Peyer's patch (tissue), 4 donors: ENCODE results near the gene GFY. TPM values are rescaled to one million over a fixed set of nuclear protein-coding genes. Genes with fewer than 3 reads are reported as not detected.

Source experiments
- DNase-seq, 3 donors: peaks; one replicate each; pipeline ENCODE4 v3.0.0-alpha.2; 2017 to 2019
- H3K27ac ChIP-seq, 4 donors: fragments of 200-600 bp; sonication (generic); one replicate each; pipeline ENCODE4 v1.5.1; 2016 to 2019
- H3K27me3 ChIP-seq, 2 donors: fragments of 200-600 bp; sonication (generic); one replicate each; pipeline ENCODE4 v1.5.1; 2019
- H3K36me3 ChIP-seq, 3 donors: fragments of 200-600 bp; sonication (generic); one replicate each; pipeline ENCODE4 v1.5.1; 2016 to 2019
- H3K4me1 ChIP-seq, 4 donors: fragments of 200-600 bp; sonication (generic); one replicate each; pipeline ENCODE4 v1.5.1; 2016 to 2019
- H3K4me3 ChIP-seq, 4 donors: fragments of 200-600 bp; sonication (generic); 1 replicate in 3 of 4; 2 replicates in 1 of 4; pipeline ENCODE4 v1.5.1; 2016 to 2019; ENCODE audit warnings: mild to moderate bottlenecking in 1 of 4
- H3K9me3 ChIP-seq, 4 donors: fragments of 200-600 bp; sonication (generic); one replicate each; pipeline ENCODE4 v1.5.1; 2016 to 2019; ENCODE audit warnings: mild to moderate bottlenecking in 1 of 4
- POLR2A ChIP-seq, 2 donors: fragments of 450-650 bp; IDR thresholded peaks; one replicate each; pipeline ENCODE4 v1.5.1; 2017; ENCODE audit warnings: antibody characterized with exemption in 2 of 2, mild to moderate bottlenecking in 2 of 2, moderate library complexity in 2 of 2
- total RNA-seq, 4 donors: library from RNA; depleted of rRNA; stranded (reverse); fragments of >200 nt; gene quantifications; one replicate each; pipeline ENCODE4 v1.1.0, GENCODE V29; 2016
- TF ChIP-seq, protein P1 (sequence below), 6 experiments: fragments of 450-650 bp in 4 of 6; fragments of 200-600 bp in 2 of 6; sonication (generic) in 1 of 6; IDR thresholded peaks; one replicate each; pipeline ENCODE4 v1.5.1; 2017 to 2019; ENCODE audit warnings: antibody characterized with exemption in 6 of 6, mild to moderate bottlenecking in 3 of 6, moderate library complexity in 1 of 6

The GFY gene
- total RNA-seq, 4 donors from 2014 or later: not detected

DNA sequence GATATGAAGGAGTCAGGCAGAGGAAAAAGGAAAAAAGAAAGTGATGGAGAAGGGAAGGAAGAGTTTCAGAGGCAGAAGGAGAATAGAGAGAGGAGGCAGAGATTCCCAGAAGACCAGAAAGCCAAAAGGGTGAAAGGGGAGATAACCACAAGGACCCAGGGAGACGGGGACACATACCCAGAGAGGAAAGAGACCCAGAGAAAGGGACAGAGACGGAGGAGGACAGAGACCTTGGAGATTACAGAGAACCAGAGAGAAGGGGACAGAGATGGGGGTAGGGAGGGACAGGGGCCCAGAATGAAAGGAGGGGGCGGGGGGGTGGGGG, 3.3 kb upstream of the GFY start:
- H3K4me3 ChIP-seq: no peak overlapping the region
- H3K36me3 ChIP-seq: no peaks in the 10 kb centered on the region
- peaks cover 0 to 53% of the 10 kb centered on the region in 2 donors for H3K27me3 ChIP-seq
- TF ChIP-seq POLR2A (IDR thresholded peaks at IDR 0.05): no peak
- TF ChIP-seq, protein P1, sequence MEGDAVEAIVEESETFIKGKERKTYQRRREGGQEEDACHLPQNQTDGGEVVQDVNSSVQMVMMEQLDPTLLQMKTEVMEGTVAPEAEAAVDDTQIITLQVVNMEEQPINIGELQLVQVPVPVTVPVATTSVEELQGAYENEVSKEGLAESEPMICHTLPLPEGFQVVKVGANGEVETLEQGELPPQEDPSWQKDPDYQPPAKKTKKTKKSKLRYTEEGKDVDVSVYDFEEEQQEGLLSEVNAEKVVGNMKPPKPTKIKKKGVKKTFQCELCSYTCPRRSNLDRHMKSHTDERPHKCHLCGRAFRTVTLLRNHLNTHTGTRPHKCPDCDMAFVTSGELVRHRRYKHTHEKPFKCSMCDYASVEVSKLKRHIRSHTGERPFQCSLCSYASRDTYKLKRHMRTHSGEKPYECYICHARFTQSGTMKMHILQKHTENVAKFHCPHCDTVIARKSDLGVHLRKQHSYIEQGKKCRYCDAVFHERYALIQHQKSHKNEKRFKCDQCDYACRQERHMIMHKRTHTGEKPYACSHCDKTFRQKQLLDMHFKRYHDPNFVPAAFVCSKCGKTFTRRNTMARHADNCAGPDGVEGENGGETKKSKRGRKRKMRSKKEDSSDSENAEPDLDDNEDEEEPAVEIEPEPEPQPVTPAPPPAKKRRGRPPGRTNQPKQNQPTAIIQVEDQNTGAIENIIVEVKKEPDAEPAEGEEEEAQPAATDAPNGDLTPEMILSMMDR (IDR thresholded peaks at IDR 0.05): no peak
- no peak overlapping the region for H3K27ac ChIP-seq
- H3K9me3 ChIP-seq: no peaks in the 10 kb centered on the region
- no peak for DNase-seq
- H3K4me1 ChIP-seq: peaks cover 3 to 21% (median 16%) of the 10 kb centered on the region in 4 donors

DNA sequence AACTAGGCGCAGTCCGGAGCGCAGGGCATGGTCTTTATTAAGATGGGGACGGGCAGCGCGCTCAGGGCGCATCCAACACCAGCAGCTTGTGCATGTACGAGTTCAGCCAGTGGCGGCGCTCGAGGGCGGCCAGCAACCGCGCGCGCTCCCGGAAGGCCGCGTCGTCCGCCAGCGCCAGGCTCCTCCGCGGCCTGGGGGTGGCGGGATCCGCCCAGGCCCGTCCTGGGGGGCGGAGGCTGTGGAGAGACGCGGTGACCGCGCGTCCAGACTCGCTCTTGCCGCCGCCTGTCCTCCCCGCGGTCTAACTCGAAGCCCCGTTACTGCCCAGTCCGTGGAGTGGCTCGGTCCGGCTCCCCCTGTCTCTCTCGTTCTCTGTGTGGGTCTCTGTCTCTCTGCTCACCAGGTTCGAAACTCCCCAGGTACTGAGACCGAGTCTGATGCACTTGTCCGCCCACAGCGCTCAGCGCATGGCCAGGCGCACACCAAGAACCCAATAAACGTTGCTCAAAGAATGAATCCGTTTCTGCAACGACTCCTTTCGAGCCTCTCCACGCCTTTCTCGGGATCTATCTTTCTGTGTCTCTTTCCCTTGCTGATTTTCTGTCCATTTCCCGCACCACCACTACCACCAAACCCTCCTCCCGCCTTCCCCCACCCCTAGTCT, 2.6 kb upstream of the GFY start:
- no peak overlapping the region for H3K27ac ChIP-seq
- no peaks in the 10 kb centered on the region for H3K9me3 ChIP-seq
- DNase-seq: no peak
- TF ChIP-seq, protein P1 (IDR thresholded peaks at IDR 0.05): peak in 3 of 6 experiments; percentile 16 to 39 (median 36)
- TF ChIP-seq POLR2A (IDR thresholded peaks at IDR 0.05): no peak
- peaks cover 0 to 58% of the 10 kb centered on the region in 2 donors for H3K27me3 ChIP-seq
- no peaks in the 10 kb centered on the region for H3K36me3 ChIP-seq
- H3K4me3 ChIP-seq: peak overlapping the region in 3 of 4 donors; percentile 23 to 41 (median 24)
- peaks cover 3 to 21% (median 16%) of the 10 kb centered on the region in 4 donors for H3K4me1 ChIP-seq

DNA sequence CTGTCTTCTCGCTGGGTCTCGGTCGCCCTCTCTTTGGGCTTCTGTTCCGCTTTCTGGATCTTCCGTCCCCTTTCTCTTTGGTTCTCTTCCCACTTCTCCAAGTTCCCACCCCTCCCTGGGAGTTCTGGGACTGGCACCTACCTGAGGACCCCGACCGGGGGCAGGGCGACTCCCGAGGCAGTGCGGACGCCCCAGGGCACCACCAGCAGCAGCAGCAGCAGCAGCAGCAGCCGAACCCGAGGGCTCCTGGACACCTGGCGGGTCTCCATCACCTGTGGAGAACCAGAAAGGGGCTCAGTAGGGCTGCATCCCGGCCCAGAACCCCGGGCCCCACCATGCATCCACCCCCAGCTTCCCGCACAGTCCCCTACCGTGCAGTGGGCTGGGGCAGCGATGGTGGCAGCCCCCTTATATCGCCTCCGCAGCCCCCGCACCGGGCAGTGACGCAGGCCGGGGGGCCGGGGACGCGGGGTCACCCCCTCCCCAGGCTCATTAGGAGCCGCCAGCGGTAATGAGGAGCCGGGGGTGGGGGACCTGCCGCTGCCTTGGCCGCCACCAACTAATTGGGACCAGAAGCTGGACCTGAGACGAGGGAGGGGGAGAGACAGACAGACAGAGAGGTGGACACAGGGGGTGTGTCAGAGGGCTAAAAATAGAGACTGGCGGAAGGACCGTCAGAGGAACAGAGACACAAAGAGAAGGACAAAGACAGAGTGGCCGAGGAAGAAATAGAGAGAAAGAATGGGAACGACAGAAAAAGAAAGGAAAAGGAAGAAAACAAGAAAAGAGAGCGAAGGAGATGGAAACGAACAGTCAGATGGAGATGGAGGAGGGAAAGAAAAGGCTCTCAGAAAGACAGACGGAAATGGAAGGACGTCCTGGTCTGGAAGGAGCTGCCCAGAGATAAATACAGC, 1.9 kb upstream of the GFY start, which contains the start of gene PTH2:
Gene PTH2, minus strand, starts transcription at position 371 of the 914 bp plus-strand sequence. Its CDS starts 102 bp downstream, at position 269.
- H3K4me3 ChIP-seq: peak within 1 kb of the TSS in 3 of 4 donors; percentile 23 to 41 (median 24)

DNA sequence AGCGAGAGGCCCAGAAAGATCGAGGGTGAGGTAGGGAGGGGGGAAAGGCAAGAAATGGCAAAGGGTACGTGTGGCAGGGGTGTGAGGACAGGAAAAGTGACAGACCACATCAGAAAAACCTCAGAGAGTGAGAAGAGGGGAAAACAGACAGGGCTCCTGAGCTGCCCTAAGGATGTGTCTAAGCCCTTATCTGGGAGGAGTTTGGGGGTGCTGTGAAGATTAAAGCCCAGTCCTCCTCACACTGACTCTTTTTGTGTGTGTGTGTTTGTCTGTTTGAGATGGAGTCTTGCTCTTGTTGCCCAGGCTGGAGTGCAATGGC, 1.2 kb upstream of the GFY start:
- Histone ChIP-seq H3K4me1 (peaks cover 3 to 32% (median 21%) of the 10 kb centered on the region in 4 donors), H3K9me3 (no peaks in the 10 kb centered on the region), H3K4me3 (no peak overlapping the region), H3K27ac (no peak overlapping the region), H3K27me3 (peaks cover 0 to 71% of the 10 kb centered on the region in 2 donors), H3K36me3 (no peaks in the 10 kb centered on the region)
- TF ChIP-seq, protein P1 (IDR thresholded peaks at IDR 0.05): no peak
- TF ChIP-seq POLR2A (IDR thresholded peaks at IDR 0.05): no peak
- DNase-seq: no peak

More for the DNA sequence above, 1.9 kb upstream of the GFY start, which contains the start of gene PTH2:
- no peak for DNase-seq
- no peaks in the 10 kb centered on the region for H3K36me3 ChIP-seq
- H3K9me3 ChIP-seq: no peaks in the 10 kb centered on the region
- peaks cover 0 to 65% of the 10 kb centered on the region in 2 donors for H3K27me3 ChIP-seq
- H3K4me1 ChIP-seq: peaks cover 3 to 27% (median 19%) of the 10 kb centered on the region in 4 donors
- no peak for TF ChIP-seq POLR2A (IDR thresholded peaks at IDR 0.05)
- no peak within 1 kb of the TSS for H3K27ac ChIP-seq

DNA sequence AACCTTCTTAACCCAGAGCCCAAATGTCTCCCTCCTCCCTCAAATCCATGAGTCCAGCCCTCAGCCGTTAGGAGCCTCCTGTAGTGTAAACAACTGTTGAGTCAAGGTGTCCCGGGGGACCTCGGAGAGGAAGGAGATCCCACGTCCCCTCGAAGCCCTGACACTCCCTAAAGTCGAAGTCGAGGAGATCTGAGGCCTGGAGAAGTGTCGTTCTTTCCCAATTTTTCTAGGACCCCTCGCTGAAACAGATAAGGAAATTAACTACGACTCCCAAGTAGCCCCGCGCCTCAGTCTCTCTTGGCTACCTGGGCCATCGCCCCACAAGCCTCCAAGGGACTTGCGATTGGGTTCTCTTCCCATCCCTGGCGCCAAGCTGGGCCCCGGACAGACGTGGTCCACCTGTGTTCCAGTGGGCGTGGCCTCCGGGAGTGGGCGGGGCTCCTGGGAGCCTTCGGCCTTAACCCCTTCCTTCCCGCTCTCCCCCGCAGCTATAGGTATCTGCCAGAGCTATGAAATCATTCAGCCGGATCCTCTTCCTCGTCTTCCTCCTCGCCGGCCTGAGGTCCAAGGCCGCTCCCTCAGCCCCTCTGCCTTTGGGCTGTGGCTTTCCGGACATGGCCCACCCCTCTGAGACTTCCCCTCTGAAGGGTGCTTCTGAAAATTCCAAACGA, 869 bp downstream of the GFY start:
- TF ChIP-seq, protein P1 (IDR thresholded peaks at IDR 0.05): no peak
- TF ChIP-seq POLR2A (IDR thresholded peaks at IDR 0.05): no peak
- peaks cover 0 to 73% of the 10 kb centered on the region in 2 donors for H3K27me3 ChIP-seq
- H3K9me3 ChIP-seq: no peaks in the 10 kb centered on the region
- H3K4me1 ChIP-seq: peaks cover 3 to 30% (median 21%) of the 10 kb centered on the region in 4 donors
- no peak overlapping the region for H3K27ac ChIP-seq
- H3K4me3 ChIP-seq: no peak overlapping the region
- no peak for DNase-seq
- no peaks in the 10 kb centered on the region for H3K36me3 ChIP-seq
